H1 (cell line): ENCODE data around the gene HSD17B13. TPM values are rescaled to one million over a fixed set of nuclear protein-coding genes. Genes with fewer than 3 reads are reported as not detected.

Source experiments
- CTBP2 ChIP-seq: IDR thresholded peaks from 2 replicates; pipeline ENCODE4 v1.7.0; 2011; ENCODE audit warnings: borderline replicate concordance, mild to moderate bottlenecking, moderate library complexity, mixed read lengths, low read length; ENCODE audit not compliant: insufficient read depth, insufficient read length
- EGR1 ChIP-seq: IDR thresholded peaks from 2 replicates; pipeline ENCODE4 v1.6.1; 2011; ENCODE audit warnings: low read depth, low read length, borderline replicate concordance
- JUND ChIP-seq: IDR thresholded peaks from 2 replicates; pipeline ENCODE4 v1.6.1; 2011; ENCODE audit warnings: mild to moderate bottlenecking, improper control_type of control experiment, low read length
- KDM4A ChIP-seq: IDR thresholded peaks from one replicate; pipeline ENCODE4 v1.7.1; 2012; ENCODE audit warnings: low read depth, mild to moderate bottlenecking, moderate library complexity, low read length, inconsistent platforms; ENCODE audit not compliant: severe bottlenecking
- POU5F1 ChIP-seq: IDR thresholded peaks from 2 replicates; pipeline ENCODE4 v1.6.1; 2011; ENCODE audit warnings: low read depth, mild to moderate bottlenecking, low read length, moderate library complexity
- RNF2 ChIP-seq: fragments of 200-900, 300-1000 bp; sonication (generic); IDR thresholded peaks from 2 replicates; pipeline ENCODE4 v1.7.1; 2016; ENCODE audit warnings: borderline replicate concordance, low read depth, mild to moderate bottlenecking, antibody characterized with exemption, low read length; ENCODE audit not compliant: poor library complexity, severe bottlenecking; ENCODE audit errors: missing control alignments
- SUZ12 ChIP-seq: fragments of 200-600 bp; sonication (generic); IDR thresholded peaks from 2 replicates; pipeline ENCODE4 v1.6.1; 2012; ENCODE audit warnings: mild to moderate bottlenecking, inconsistent platforms, low read length, moderate library complexity, mixed read lengths
- polyA plus RNA-seq, 7 experiments: library from polyadenylated mRNA; depleted of rRNA in 3 of 7; stranded (reverse) in 5 of 7; unstranded in 2 of 7; fragments of >200 nt in 5 of 7; fragments of 200-250 nt in 2 of 7; gene quantifications; 1 replicate in 5 of 7; 2 replicates in 1 of 7; 4 replicates in 1 of 7; pipeline versions ENCODE4 v1.2.1 to v1.2.3, GENCODE V29; 2011 to 2013; ENCODE audit warnings: missing spikeins in 2 of 7, mixed read lengths in 2 of 7
- total RNA-seq: library from RNA; stranded (reverse); fragmentation: NEBNext Ultra II Directional; extraction: Animal tissue kit (Norgen Biotek cat#: 25700); gene quantifications from 2 replicates; pipeline ENCODE4 v1.2.1, GENCODE V29; 2021

The HSD17B13 gene
- total and polyA plus RNA-seq, 2 of the 8 experiments (the other 6 are each of a cell fraction or from before 2014, with no cell fraction given): 0.09 to 0.13 TPM

DNA sequence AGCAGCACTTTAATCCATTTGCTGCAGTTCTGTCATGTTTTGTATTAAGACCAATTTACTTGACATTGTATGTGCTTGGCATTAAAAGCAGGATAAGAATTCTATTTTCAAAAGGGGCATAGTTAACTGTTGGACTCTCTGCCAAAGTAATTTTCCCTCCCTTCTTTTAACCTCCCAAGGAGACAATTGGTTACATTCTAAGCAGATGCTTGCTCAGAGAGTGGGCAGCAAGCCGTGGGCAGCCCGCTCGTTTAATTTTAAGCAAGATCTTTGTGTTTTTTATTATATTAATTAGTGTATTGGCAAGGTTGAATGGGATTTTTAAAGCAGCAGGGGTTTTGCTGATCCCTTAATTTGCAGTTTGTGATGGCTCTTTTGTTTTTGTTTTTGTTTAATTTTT is 65.2 kb downstream of the HSD17B13 start (continued):
- TF ChIP-seq RNF2 (no peak), JUND (no peak), CTBP2 (no peak), EGR1 (no peak), KDM4A (no peak), SUZ12 (no peak), POU5F1 (no peak)
